Retinal pigment epithelial cell (primary cell): ENCODE measurements around the gene MFAP4.

Source experiments
- DNase-seq: peaks from one replicate; pipeline ENCODE4 v3.0.0-alpha.2; 2010; ENCODE audit warnings: low read depth
- H3K4me3 ChIP-seq: 2 replicates; pipeline ENCODE4 v1.5.1; 2011; ENCODE audit warnings: mild to moderate bottlenecking, low read length, control low read depth, moderate library complexity
- CTCF ChIP-seq: conservative IDR thresholded peaks from 2 replicates; pipeline ENCODE4 v1.5.1; 2011; ENCODE audit warnings: low read depth, low read length, control low read depth, inconsistent platforms

Gene MFAP4

GRCh38 chr17:19403021-19403420, 16.0 kb upstream of the MFAP4 start:
- TF ChIP-seq CTCF: no peak
- no peak for DNase-seq
- H3K4me3 ChIP-seq: no peak overlapping the region

GRCh38 chr17:19402171-19402570, 15.2 kb upstream of the MFAP4 start:
- TF ChIP-seq CTCF: no peak
- no peak for DNase-seq
- no peak overlapping the region for H3K4me3 ChIP-seq

GRCh38 chr17:19401321-19402010, 14.5 kb upstream of the MFAP4 start:
- TF ChIP-seq CTCF: no peak
- no peak overlapping the region for H3K4me3 ChIP-seq
- no peak for DNase-seq

- no peak for DNase-seq
- TF ChIP-seq CTCF: no peak
- H3K4me3 ChIP-seq: no peak overlapping the region
Measured at GRCh38 chr17:19399750-19400450, 12.9 kb upstream of the MFAP4 start.

- no peak overlapping the region for H3K4me3 ChIP-seq
- DNase-seq: no peak
- no peak for TF ChIP-seq CTCF
Measured at GRCh38 chr17:19398301-19399181, 11.6 kb upstream of the MFAP4 start.

- no peak for TF ChIP-seq CTCF
- no peak overlapping the region for H3K4me3 ChIP-seq
- DNase-seq: no peak
Measured at GRCh38 chr17:19397556-19398041, 10.6 kb upstream of the MFAP4 start.
